Activated naive CD4-positive, alpha-beta T cell treated with anti-CD3 and anti-CD28 coated beads, Interleukin-2, amount 50 U/mL, for 24 hours (primary cell): ENCODE results near the gene MALRD1.

ENCODE experiments used
- H3K27ac Mint-ChIP-seq: one replicate; pipeline ENCODE4 v1.8.0; 2021; ENCODE audit warnings: mild to moderate bottlenecking, mixed read lengths
- H3K27me3 Mint-ChIP-seq: one replicate; pipeline ENCODE4 v1.8.0; 2021; ENCODE audit warnings: mixed read lengths
- H3K36me3 Mint-ChIP-seq: one replicate; pipeline ENCODE4 v1.8.0; 2021; ENCODE audit warnings: mixed read lengths
- H3K4me1 Mint-ChIP-seq: one replicate; pipeline ENCODE4 v1.8.0; 2021; ENCODE audit warnings: mixed read lengths
- H3K4me3 Mint-ChIP-seq: one replicate; pipeline ENCODE4 v1.8.0; 2021; ENCODE audit warnings: mild to moderate bottlenecking, mixed read lengths
- H3K9me3 Mint-ChIP-seq: one replicate; pipeline ENCODE4 v1.8.0; 2021; ENCODE audit warnings: mixed read lengths

Gene MALRD1

DNA sequence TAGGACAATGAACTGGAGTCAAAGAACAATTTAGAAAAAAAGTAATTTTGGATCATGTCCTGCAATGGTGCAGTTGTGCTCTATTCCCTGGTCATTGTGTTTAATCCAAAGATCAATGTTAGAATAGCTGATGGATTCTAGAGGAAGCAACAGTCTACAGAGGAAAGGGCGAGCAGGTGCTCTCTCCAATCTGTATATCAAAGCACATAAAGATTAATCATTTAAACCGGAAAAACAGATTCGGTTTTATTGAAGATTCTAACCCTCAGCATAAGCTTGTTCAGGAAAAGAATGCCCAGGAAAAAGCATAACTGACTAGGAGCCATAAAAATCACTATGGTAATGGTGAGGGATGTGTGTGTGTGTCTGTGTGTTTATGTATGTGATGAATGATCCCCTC, 110.3 kb downstream of the MALRD1 start:
- no peak overlapping the region for H3K27ac Mint-ChIP-seq
- H3K4me1 Mint-ChIP-seq, result no peaks in the 10 kb centered on the region
- no peaks in the 10 kb centered on the region for H3K36me3 Mint-ChIP-seq
- no peak overlapping the region for H3K4me3 Mint-ChIP-seq
- no peaks in the 10 kb centered on the region for H3K27me3 Mint-ChIP-seq
- no peaks in the 10 kb centered on the region for H3K9me3 Mint-ChIP-seq

DNA sequence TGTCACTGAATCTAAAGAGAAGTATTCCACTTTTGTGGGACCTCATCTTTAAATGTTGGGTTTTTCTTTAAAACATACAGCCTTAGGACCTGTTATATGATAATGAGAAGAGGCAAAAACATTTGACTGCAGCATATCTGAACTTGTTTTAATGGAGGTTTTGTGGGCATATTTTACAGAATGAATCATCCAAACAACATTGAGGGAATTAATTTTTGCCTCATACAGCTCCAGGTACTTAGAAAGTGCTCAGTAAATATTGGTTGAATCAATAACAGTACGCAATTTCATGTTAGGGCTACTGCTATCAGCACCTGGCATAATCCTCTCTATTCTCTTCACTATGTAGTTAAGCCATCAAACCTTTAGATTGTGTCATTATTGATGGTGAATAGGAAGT, 115.9 kb downstream of the MALRD1 start:
- peaks cover 5% of the 10 kb centered on the region for H3K9me3 Mint-ChIP-seq
- H3K27ac Mint-ChIP-seq, result no peak overlapping the region
- H3K36me3 Mint-ChIP-seq, result no peaks in the 10 kb centered on the region
- no peaks in the 10 kb centered on the region for H3K4me1 Mint-ChIP-seq
- no peaks in the 10 kb centered on the region for H3K27me3 Mint-ChIP-seq
- H3K4me3 Mint-ChIP-seq, result no peak overlapping the region

DNA sequence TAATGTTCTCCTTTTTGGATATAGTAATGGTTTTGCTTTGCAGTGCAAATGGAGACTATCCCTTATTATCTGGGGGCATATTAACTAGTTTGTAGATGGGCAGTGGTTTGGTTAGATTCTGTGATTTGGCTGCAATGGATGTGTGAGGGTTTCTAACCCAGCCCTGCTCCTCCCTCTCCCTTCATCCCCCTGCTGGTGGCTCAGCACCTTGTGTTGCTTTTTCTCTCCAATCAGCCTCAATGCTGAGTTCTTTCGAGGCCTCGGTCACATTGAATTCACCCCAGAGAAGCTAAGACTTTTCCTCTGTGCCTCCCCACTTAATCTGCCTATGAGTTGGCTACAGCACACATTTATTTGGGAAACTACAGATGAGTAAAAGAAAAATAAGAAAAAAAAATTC, 120.0 kb downstream of the MALRD1 start:
- Mint-ChIP-seq H3K4me3 (no peak overlapping the region), H3K4me1 (no peaks in the 10 kb centered on the region), H3K36me3 (no peaks in the 10 kb centered on the region), H3K9me3 (peaks cover 5% of the 10 kb centered on the region), H3K27me3 (no peaks in the 10 kb centered on the region), H3K27ac (no peak overlapping the region)

DNA sequence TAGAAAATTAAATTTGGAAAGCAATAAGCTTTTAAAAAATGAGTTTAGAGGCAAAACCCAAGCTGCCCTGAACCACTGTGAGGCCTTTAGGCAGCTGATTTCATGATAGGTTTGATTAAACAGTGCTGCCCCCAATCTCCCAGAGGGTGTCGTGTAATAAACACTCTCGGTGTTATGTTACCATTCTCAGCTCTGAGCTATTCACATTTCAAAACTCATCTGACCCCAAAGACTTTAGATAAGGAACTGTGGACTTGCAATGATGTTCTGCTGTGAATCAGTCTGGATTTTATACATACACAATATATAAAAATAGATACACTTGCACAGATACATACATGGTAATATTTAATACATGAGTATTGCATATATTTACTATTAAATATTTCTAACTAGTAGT, 120.4 kb downstream of the MALRD1 start:
- no peaks in the 10 kb centered on the region for H3K4me1 Mint-ChIP-seq
- H3K27ac Mint-ChIP-seq, result no peak overlapping the region
- H3K4me3 Mint-ChIP-seq, result no peak overlapping the region
- H3K36me3 Mint-ChIP-seq, result no peaks in the 10 kb centered on the region
- peaks cover 5% of the 10 kb centered on the region for H3K9me3 Mint-ChIP-seq
- H3K27me3 Mint-ChIP-seq, result no peaks in the 10 kb centered on the region

DNA sequence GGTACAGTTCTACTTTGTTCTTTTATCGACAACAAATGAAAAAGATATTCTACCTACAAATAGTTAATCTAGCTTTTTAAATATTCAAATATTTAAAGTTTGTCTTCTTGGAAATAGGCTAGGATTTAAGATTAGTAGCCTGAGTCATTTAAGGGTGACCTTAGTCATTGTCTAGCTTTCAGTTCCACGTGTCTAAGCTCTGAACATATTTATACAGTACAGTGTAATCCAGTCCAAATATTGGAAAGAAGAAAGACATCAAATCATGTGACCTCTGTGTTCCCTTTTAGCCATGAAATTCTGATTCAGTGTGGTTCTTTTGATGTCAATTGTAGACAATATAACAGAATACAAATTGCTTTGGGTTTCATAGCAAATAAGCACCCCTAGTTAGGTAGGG, 121.1 kb downstream of the MALRD1 start:
- no peaks in the 10 kb centered on the region for H3K4me1 Mint-ChIP-seq
- no peaks in the 10 kb centered on the region for H3K27me3 Mint-ChIP-seq
- no peaks in the 10 kb centered on the region for H3K36me3 Mint-ChIP-seq
- peaks cover 5% of the 10 kb centered on the region for H3K9me3 Mint-ChIP-seq
- no peak overlapping the region for H3K4me3 Mint-ChIP-seq
- H3K27ac Mint-ChIP-seq, result no peak overlapping the region

DNA sequence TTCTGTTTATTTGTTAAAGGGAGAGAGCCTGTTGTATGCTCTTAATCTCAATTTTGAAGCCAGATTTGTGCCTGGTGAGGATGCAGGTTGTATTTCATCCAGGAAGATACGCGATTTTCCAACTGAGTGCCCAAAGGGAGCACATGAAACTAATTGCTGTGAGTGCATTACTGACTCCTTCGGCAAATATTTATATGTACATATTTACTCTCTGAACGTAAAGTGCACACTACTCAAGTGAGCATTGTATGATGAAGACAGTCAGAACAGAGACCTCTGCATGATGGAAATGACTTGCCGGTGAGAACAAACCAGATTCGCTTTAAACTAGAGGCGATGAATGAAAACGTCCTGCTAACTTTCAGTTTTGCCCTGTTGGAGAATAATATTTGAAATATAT, 130.1 kb downstream of the MALRD1 start:
- Mint-ChIP-seq H3K4me3 (no peak overlapping the region), H3K9me3 (peaks cover 6% of the 10 kb centered on the region), H3K36me3 (no peaks in the 10 kb centered on the region), H3K4me1 (no peaks in the 10 kb centered on the region), H3K27me3 (no peaks in the 10 kb centered on the region), H3K27ac (no peak overlapping the region)

DNA sequence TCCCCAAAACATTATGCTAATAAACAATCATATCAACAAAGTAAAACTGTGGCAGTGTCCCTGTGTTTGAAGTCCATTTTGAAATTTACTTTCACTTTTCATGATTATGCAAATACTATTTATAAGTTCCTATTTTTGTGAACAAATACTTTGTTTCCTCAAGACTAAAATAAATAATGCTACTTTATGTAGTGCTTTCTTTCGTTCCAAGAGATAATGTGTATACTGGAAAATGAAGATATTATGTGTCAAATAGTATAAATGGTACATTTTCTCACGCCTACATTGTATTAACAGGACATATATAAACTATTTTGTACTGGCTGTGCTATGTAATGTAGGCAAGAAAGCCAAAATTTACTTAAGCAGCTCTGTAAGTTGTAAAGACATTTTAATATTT, 136.3 kb downstream of the MALRD1 start:
- no peak overlapping the region for H3K27ac Mint-ChIP-seq
- H3K36me3 Mint-ChIP-seq, result no peaks in the 10 kb centered on the region
- peaks cover 5% of the 10 kb centered on the region for H3K9me3 Mint-ChIP-seq
- no peaks in the 10 kb centered on the region for H3K4me1 Mint-ChIP-seq
- no peak overlapping the region for H3K4me3 Mint-ChIP-seq
- no peaks in the 10 kb centered on the region for H3K27me3 Mint-ChIP-seq

DNA sequence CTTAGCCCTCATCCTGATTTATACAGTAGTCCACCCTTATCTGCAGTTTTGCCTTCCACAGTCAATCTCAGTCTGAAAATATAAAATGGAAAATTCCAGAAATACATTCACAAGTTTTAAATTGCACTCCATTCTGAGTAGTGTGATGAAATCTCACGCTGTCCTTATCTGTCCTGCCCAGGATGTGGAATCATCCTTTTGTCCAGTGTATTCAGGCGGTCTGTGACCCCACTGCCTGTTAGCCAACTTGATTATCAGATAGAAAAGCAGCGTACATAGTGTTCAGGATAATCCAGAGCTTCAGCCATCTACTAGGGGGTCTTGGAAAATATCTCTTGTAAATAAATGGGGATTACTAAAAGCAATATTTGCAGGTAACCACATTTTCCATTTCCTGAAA, 146.3 kb downstream of the MALRD1 start:
- no peaks in the 10 kb centered on the region for H3K36me3 Mint-ChIP-seq
- no peaks in the 10 kb centered on the region for H3K9me3 Mint-ChIP-seq
- H3K27ac Mint-ChIP-seq, result no peak overlapping the region
- H3K4me3 Mint-ChIP-seq, result no peak overlapping the region
- no peaks in the 10 kb centered on the region for H3K27me3 Mint-ChIP-seq
- no peaks in the 10 kb centered on the region for H3K4me1 Mint-ChIP-seq

DNA sequence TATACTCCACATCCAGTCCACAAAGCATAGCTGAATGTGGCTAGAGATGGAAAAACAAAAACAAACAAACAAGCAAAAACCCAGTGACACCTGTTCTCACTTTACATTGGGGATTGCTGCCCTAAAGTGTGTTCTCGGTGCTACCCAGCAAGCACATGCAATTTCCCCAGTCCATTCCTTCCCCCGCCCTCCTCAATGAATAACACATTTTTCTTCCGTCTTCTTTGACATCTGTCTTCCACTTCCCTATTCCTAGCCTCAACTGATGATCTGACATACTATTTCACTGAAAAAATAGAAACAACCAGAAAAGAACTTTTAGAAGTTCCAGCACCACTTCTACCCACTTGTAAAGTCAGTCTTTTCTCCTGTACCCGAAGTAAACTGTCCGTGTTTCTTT, 147.1 kb downstream of the MALRD1 start:
- Mint-ChIP-seq H3K27ac (no peak overlapping the region), H3K9me3 (no peaks in the 10 kb centered on the region), H3K4me3 (no peak overlapping the region), H3K36me3 (no peaks in the 10 kb centered on the region), H3K27me3 (no peaks in the 10 kb centered on the region), H3K4me1 (no peaks in the 10 kb centered on the region)

DNA sequence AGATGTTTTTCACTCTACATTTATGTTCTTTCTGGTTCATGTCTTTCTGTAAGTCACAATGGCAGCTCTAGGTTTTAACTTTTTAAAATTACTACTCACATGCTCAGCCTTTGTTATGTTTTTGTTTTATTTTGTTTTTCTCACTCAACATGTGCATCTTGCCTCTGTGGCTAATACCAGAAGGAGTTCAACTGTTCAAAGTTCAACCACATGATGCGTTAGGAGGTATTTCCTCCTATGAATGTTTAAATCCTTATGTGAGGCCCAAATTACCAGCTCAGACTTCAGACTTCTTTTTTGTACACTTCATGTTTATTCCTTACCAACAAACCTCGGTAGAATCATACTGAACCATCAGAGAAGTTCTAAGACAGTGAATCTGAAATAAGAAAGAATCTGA, 151.6 kb downstream of the MALRD1 start:
- Mint-ChIP-seq H3K27me3 (peaks cover 1% of the 10 kb centered on the region), H3K27ac (no peak overlapping the region), H3K36me3 (no peaks in the 10 kb centered on the region), H3K4me1 (no peaks in the 10 kb centered on the region), H3K9me3 (no peaks in the 10 kb centered on the region), H3K4me3 (no peak overlapping the region)

DNA sequence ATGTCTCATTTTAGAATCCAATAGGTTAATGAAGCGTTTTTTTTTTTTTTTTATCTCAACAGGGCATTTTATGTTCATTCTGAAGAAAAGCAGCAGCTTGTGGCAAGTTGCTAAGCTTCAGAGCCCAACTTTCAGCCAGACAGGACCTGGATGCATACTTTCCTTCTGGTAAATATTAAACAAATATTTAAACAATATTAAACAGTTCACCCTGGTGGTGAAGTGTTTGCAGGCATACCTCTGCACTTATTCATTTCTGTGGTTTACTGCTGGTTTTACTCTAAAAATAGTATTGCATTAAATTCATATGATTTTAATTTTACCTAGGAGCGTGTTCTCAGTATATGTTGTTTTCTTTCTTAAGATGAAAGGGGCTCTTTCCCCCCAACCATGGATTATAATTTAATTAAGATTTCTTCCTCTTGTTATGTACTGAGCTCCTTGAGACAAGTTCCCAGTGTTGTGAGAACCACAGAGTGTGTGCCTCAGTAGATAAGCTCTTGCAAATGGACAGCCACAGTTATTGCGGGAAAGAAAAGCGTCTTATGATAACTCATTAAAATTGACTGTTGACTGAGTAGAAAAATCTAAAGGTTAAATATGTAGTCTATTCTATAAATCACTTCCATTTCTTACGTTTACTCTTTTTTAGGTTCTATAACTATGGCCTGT, 155.8 kb downstream of the MALRD1 start:
- Mint-ChIP-seq H3K4me1 (no peaks in the 10 kb centered on the region), H3K4me3 (no peak overlapping the region), H3K27me3 (peaks cover 1% of the 10 kb centered on the region), H3K27ac (no peak overlapping the region), H3K36me3 (no peaks in the 10 kb centered on the region), H3K9me3 (no peaks in the 10 kb centered on the region)

DNA sequence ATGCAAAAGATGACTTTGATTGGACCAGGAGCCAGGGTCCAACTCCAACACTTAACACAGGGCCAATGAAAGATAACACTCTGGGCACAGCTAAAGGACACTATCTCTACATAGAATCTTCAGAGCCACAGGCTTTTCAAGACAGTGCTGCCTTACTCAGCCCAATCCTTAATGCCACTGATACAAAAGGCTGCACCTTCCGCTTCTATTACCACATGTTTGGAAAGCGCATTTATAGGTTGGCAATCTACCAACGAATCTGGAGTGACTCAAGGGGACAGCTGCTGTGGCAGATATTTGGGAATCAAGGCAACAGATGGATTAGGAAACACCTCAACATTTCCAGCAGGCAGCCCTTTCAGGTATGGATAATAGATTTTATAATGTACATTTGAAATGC, 160.7 kb downstream of the MALRD1 start:
- Mint-ChIP-seq H3K4me3 (no peak overlapping the region), H3K4me1 (no peaks in the 10 kb centered on the region), H3K27ac (no peak overlapping the region), H3K27me3 (no peaks in the 10 kb centered on the region), H3K36me3 (no peaks in the 10 kb centered on the region), H3K9me3 (no peaks in the 10 kb centered on the region)

DNA sequence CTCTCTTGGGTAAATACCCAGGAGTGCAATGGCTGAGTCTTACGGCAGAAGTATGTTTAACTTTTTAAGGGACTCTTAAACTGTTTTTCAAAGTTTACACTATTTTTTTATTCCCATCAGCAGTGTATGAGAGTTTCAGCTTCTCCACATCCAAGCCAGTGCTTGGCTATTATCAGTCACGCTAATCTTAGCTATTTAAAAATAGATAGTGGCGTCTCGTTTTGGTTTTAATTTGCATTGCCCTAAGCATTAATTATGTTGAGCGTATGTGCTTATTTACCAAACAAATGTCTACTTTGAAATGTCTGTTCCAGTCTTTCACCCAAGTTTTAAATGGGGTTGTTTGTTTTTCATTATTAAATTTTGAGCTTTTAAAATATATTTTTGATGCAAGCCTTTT, 164.0 kb downstream of the MALRD1 start:
- Mint-ChIP-seq H3K9me3 (peaks cover 4% of the 10 kb centered on the region), H3K27ac (no peak overlapping the region), H3K36me3 (no peaks in the 10 kb centered on the region), H3K4me1 (no peaks in the 10 kb centered on the region), H3K27me3 (no peaks in the 10 kb centered on the region), H3K4me3 (no peak overlapping the region)

DNA sequence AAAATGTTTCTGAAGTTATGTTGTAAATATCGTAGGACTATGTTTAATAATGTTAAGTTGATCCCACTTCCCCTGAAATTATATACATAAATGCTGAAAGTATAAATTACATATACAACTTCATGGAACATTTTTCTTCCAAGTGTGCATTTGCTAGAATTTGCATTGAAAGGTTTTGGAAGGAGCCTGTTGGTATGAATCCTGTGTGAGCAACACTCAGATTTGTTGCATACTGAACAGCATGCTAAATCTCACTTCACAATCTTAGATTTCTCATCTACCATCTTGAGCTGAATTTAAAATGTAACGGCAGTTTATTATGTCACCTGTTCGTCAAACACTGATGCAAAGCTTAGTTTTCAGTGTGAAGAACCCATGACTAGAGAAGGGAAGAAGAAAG, 172.6 kb downstream of the MALRD1 start:
- H3K36me3 Mint-ChIP-seq, result no peaks in the 10 kb centered on the region
- H3K27me3 Mint-ChIP-seq, result no peaks in the 10 kb centered on the region
- H3K4me1 Mint-ChIP-seq, result no peaks in the 10 kb centered on the region
- peaks cover 15% of the 10 kb centered on the region for H3K9me3 Mint-ChIP-seq
- no peak overlapping the region for H3K4me3 Mint-ChIP-seq
- no peak overlapping the region for H3K27ac Mint-ChIP-seq

DNA sequence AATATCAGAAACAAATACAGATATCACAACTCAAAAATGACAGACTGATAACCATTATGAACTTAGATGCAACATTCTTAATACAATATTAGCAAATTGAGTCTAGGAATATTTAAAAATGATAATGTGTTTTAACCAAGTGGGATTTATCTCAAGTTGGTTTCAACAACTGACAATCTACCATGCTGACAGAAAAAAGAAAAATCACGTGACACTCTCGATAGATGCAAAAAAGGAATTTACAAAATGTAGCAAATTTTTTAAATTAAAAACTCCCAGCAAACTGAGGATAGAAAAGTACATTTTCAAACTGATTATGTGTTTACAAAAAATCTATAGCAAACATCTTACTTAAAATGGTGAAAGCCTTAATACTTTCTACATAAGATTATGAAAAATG, 177.4 kb downstream of the MALRD1 start:
- no peak overlapping the region for H3K27ac Mint-ChIP-seq
- no peaks in the 10 kb centered on the region for H3K4me1 Mint-ChIP-seq
- peaks cover 6% of the 10 kb centered on the region for H3K9me3 Mint-ChIP-seq
- H3K27me3 Mint-ChIP-seq, result no peaks in the 10 kb centered on the region
- H3K36me3 Mint-ChIP-seq, result no peaks in the 10 kb centered on the region
- H3K4me3 Mint-ChIP-seq, result no peak overlapping the region

DNA sequence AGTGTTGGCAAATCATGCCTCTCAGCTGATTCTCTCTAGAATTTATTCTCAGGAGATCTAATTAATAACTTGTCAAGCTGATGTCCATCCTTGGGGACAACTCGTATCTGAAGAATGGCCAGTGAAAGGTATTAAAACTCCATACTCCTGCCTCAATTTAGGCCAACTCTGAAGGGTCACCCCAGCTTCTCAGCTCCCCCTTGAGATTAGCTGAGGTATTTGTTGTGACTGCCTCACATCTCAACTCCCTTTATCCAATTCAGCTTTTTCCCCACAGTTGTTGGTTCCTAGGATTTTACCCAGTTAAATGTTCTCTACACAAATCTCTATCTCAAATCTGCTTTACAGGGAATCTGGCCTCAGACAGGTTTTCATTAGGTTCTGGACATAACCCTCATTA, 182.4 kb downstream of the MALRD1 start:
- no peak overlapping the region for H3K4me3 Mint-ChIP-seq
- no peaks in the 10 kb centered on the region for H3K27me3 Mint-ChIP-seq
- no peaks in the 10 kb centered on the region for H3K9me3 Mint-ChIP-seq

More for the DNA sequence above, 182.4 kb downstream of the MALRD1 start:
- Mint-ChIP-seq H3K4me1 (no peaks in the 10 kb centered on the region), H3K27ac (no peak overlapping the region), H3K36me3 (no peaks in the 10 kb centered on the region)
